Ectodermal cell (in vitro differentiated cells): ENCODE data around the gene STIMATE.

Experiments
- H3K27ac ChIP-seq: 2 replicates; pipeline ENCODE4 v1.7.0; 2013; ENCODE audit warnings: mild to moderate bottlenecking, low read depth, low read length; ENCODE audit not compliant: insufficient read depth, poor library complexity, severe bottlenecking
- H3K27me3 ChIP-seq: 2 replicates; pipeline ENCODE4 v1.7.0; 2013; ENCODE audit warnings: mild to moderate bottlenecking, low read length; ENCODE audit not compliant: insufficient read depth, control insufficient read depth, poor library complexity, severe bottlenecking
- H3K36me3 ChIP-seq: one replicate; pipeline ENCODE4 v1.7.0; 2013; ENCODE audit warnings: low read length; ENCODE audit not compliant: control insufficient read depth, insufficient read depth
- H3K4me1 ChIP-seq: one replicate; pipeline ENCODE4 v1.7.0; 2013; ENCODE audit warnings: low read length; ENCODE audit not compliant: control insufficient read depth, insufficient read depth
- H3K4me3 ChIP-seq: 2 replicates; pipeline ENCODE4 v1.7.0; 2013; ENCODE audit warnings: low read depth, low read length, control low read depth; ENCODE audit not compliant: insufficient read depth
- H3K9me3 ChIP-seq: 2 replicates; pipeline ENCODE4 v1.7.0; 2013; ENCODE audit warnings: mild to moderate bottlenecking, low read length, moderate library complexity; ENCODE audit not compliant: control insufficient read depth
- WGBS, 2 experiments: methylation state at CpG; one replicate each; pipeline ENCODE4 v1.1.7; 2013; ENCODE audit warnings: missing lambda C conversion rate in 2 of 2; 5-methylcytosine and 5-hydroxymethylcytosine counted together

Gene STIMATE

DNA sequence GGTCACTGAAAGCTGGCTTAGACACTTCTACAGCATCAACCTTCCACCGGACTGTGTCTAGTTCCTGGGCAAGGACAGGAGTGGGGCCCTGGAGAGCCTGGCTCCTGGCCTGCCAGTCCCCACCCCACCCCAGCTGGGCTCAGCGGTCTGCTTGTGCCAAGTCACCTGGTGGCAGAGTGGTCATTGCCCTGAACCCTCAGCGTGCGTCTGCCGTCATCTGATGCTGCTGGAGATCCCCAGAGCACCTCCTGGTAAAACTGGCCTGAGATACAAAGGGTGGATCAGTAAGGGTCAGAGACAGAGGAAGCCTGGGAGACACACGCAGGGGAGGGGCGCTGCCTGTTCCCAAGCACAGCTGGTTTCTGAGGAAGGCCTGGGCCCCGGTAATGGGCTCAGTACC is 83.5 kb downstream of the STIMATE start:
- Histone ChIP-seq H3K9me3 (no peaks in the 10 kb centered on the region), H3K27ac (no peak overlapping the region), H3K36me3 (no peaks in the 10 kb centered on the region), H3K27me3 (no peaks in the 10 kb centered on the region), H3K4me3 (no peak overlapping the region), H3K4me1 (peaks cover 1% of the 10 kb centered on the region)
- WGBS, 2 experiments, result 89 to 90% methylated on average over 8 of the region's 8 CpGs

DNA sequence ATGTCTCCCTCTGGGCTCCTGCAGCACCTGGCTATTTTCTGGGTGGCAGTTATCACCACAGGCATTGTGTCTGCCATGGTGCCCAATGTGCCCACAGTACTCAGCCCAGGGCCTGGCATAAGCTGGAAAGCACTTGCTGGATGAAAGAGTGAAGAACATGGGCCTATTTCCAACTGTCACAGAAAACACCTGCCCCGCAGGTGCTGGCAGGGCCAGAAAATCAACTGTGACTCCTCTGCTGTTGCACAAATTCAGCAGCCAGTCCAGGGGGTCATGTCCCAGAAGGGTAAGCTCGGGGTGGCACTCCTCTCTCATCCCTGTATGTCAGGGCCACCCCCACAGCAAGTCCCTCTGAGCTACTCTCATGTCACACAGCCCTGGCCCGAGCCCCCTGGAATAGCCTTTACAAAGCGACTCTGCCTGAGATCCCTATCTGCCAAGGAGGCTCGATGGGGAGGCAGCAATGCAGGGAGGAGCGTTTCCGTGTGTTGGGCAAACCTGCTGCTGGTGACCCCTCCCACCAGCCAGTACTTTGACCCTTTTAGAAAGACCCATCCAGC is 85.8 kb downstream of the STIMATE start:
- Histone ChIP-seq H3K4me1 (no peaks in the 10 kb centered on the region), H3K4me3 (no peak overlapping the region), H3K9me3 (no peaks in the 10 kb centered on the region), H3K27me3 (no peaks in the 10 kb centered on the region), H3K36me3 (no peaks in the 10 kb centered on the region), H3K27ac (no peak overlapping the region)
- 88 to 91% methylated on average over 7 of the region's 7 CpGs for WGBS, 2 experiments

DNA sequence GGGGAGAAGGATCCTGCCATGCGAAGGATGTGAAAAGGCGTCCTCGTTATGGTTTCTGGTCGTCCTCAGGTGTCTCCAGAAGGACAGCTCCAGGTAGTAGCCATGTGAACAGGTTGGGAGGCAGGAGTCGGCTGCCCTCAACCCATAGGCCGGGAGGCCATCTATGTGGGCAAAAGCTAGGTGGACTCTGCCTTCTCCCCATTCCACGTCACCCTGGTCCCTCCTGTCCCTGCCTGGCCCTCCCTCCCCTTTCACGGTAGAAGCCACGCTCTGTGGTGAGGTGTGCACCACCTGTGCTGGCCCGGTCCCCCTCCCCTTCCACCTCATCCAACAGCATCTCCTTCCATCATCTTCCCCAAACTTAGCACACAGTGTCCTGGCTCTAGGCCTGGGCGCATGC is 86.4 kb downstream of the STIMATE start:
- Histone ChIP-seq H3K9me3 (no peaks in the 10 kb centered on the region), H3K4me1 (no peaks in the 10 kb centered on the region), H3K36me3 (no peaks in the 10 kb centered on the region), H3K27ac (no peak overlapping the region), H3K27me3 (no peaks in the 10 kb centered on the region), H3K4me3 (no peak overlapping the region)
- WGBS, 2 experiments, result 93% methylated on average over 11 of the region's 11 CpGs

DNA sequence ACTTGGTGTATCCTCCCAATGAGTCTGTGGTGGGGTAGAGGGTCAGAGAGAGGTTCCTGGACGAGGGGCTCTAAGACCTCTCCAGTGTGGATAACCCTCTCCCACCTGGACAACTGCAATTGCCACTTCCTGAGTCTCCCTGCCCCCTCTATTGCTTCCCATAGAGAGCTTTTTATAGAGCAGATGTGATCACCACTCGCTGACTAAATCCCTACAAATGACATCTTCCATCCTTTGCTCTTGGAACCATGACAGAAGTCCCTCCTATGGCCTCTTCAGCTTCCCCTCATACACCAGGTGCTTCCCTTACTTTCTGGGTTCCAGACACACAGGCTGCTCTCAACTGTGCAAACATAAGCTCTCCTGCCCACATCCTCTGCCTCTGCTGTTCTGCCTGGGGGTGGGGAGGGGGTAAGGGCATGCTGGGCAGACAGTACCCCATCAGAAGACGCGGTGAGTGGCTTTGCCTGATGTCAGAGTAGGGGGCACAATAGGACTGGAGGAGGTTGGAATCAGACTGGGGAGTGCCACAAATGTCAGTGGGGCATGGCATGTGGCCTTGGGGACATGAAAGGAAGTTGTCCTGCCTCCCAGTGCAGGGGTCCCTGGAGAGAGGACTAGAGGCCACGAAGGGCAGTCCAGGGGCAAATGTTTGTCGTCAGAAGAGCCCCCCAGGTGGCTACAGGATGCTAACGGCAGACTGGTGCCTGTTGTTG is 87.5 kb downstream of the STIMATE start:
- Histone ChIP-seq H3K9me3 (no peaks in the 10 kb centered on the region), H3K4me3 (no peak overlapping the region), H3K36me3 (no peaks in the 10 kb centered on the region), H3K27me3 (no peaks in the 10 kb centered on the region), H3K4me1 (peaks cover 3% of the 10 kb centered on the region), H3K27ac (no peak overlapping the region)
- 89% methylated on average over 7 of the region's 7 CpGs for WGBS, 2 experiments

DNA sequence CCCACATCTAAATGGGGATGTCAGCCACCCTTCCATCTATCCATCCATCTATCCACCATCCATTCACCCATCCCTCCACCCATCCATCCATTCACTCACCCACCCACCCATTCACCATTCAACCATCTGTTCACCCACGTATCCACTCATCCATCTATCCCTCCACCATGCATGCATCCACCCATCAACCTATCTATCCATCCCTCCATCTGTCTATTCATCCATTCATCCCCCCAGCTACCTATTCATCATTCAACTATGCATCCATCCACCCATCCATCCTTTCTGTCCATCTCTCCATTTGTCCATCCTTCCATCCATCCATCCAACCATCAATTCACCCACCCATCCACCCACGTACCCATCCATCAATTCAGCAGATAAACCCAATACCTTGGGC is 88.2 kb downstream of the STIMATE start:
- WGBS, 2 experiments, result 81 to 82% methylated on average over 2 of the region's 2 CpGs
- no peaks in the 10 kb centered on the region for H3K36me3 ChIP-seq
- no peaks in the 10 kb centered on the region for H3K27me3 ChIP-seq
- H3K9me3 ChIP-seq, result no peaks in the 10 kb centered on the region
- peaks cover 3% of the 10 kb centered on the region for H3K4me1 ChIP-seq
- no peak overlapping the region for H3K27ac ChIP-seq
- H3K4me3 ChIP-seq, result no peak overlapping the region

DNA sequence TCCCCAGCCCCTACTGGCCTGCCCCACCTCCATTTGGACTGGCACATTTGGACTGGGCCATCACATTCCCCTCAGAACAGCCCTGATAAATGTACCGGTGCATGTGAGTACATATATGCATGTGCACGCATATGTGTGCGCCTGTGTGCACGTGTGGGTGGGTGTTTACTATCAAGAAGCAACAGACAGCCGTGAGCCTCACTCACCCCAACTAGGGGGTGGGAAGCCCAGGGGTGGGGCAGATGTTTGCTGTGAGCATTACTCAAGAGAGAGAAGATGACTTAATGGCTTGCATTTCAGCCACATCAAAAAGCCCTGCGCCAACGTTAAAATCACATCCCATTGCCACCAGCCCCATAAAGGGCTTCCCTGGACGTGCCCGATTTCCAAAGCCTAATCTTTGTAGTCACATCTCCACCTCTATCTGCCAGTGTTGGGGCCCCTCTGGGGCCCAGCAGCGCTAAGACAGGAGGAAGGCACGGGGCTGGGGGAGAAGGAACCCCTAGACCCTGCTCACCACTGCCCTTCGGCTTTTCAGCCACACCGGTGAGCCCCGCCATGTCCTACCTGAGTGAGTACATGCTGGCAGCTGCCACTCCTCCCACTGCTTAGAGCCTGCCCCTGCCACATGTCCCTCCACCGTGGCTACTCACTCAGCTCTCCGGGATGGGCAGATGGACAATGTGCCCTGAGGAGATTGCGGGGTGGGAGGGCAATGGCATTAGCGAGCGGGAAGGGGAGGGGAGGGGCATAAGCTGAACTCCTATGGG is 91.9 kb downstream of the STIMATE start:
- no peak overlapping the region for H3K27ac ChIP-seq
- WGBS, 2 experiments, result 84 to 89% methylated on average over 19 of the region's 19 CpGs
- no peaks in the 10 kb centered on the region for H3K27me3 ChIP-seq
- H3K4me1 ChIP-seq, result peaks cover 3% of the 10 kb centered on the region
- no peak overlapping the region for H3K4me3 ChIP-seq
- H3K9me3 ChIP-seq, result no peaks in the 10 kb centered on the region
- H3K36me3 ChIP-seq, result no peaks in the 10 kb centered on the region

DNA sequence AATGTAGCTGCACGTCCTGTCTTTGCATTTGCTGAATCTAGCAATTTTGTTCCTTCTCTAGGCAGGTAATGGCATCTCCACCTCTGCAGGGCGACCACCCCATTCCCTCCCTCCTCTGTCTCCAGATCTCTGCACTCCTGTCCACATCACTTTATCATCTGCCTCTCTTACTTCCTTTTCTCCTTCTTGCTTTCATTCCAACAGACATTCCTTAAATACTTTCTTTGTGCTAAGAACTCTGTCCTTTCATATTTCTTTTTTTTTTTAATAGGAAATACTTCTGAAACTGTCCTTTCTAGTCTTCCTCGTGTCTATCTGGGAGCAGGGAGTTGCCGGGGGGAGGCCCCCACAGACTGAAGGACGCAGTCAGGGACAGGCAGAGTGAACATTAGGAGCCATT is 95.5 kb downstream of the STIMATE start:
- WGBS, 2 experiments, result 91 to 95% methylated on average over 5 of the region's 5 CpGs
- H3K27me3 ChIP-seq, result no peaks in the 10 kb centered on the region
- no peak overlapping the region for H3K27ac ChIP-seq
- H3K9me3 ChIP-seq, result no peaks in the 10 kb centered on the region
- no peaks in the 10 kb centered on the region for H3K36me3 ChIP-seq
- H3K4me3 ChIP-seq, result no peak overlapping the region
- peaks cover 3% of the 10 kb centered on the region for H3K4me1 ChIP-seq

DNA sequence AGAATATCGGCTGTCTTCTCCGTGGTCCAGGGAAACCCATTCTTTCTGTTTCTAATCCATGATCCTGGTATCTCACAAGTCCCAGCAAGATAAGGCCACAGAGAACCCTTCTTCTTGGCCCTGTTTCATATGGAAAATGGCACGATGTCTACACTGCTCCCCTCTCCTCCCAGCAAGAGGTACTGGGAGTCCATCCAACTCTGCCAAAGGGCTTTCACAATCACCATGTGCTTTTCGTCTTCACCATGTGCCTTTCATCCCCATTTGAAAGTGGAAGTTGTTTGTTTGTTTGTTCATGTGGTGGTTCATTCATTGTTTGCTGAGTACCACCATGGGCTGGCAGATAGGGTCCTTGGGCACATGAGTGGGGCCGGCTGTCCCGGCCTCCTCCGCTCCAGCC is 97.3 kb downstream of the STIMATE start:
- Histone ChIP-seq H3K4me1 (no peaks in the 10 kb centered on the region), H3K9me3 (no peaks in the 10 kb centered on the region), H3K27ac (no peak overlapping the region), H3K27me3 (no peaks in the 10 kb centered on the region), H3K36me3 (no peaks in the 10 kb centered on the region), H3K4me3 (no peak overlapping the region)
- WGBS, 2 experiments, result 94% methylated on average over 7 of the region's 7 CpGs

DNA sequence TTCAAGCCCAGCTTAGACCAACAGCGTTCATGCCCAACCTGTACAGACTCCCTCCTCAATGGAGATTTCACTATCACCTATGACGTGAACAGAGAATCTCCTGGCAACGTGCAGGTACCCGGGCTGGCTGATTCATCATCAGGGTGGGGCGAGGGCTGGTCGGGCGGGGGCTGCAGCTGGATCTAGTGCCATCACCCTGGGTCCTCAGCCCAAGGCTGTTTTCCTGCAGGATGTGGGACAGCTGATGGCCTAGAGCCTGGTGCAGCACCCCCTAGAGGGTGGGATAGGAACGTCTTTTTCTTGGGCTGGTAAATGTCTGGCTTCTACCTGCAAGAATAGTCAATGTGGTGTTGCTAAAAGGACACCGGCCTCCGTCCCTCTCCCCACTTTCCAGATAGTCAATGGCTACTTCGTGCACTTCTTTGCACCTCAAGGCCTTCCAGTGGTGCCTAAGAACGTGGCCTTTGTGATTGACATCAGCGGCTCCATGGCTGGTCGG is 98.3 kb downstream of the STIMATE start:
- WGBS, 2 experiments, result 66% methylated on average over 14 of the region's 14 CpGs

DNA sequence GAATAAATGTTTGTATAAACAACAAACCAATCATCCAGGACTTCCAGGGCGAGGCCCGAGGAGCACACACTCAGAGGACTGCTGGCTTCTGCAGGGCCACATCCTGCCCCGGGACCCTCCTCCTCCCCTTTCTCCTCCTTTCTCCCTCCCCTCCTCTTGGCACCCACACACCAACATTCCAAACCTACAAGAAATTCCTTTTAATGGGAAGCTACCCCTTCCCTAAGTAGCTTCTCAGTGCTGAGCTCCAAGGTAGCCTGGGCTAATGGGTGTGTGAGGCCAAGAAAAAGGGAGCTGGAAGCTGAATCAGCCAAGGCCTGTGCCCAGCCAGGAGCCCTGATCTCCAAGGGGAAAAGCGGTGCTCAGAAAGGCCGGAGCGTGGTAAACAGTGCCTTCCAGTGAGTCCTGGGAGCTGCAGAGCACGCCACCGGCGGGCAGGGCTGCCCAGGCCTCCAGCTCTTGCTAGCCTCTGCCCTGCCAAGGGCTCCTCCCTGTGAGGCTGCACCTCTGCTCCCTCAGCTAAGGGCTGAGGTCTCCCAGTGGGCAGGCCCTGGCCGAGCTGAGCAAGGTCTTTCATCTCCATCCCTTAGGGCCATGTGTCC is 98.9 kb downstream of the STIMATE start:
- Histone ChIP-seq H3K4me1 (peaks cover 13% of the 10 kb centered on the region), H3K36me3 (no peaks in the 10 kb centered on the region)
- WGBS, 2 experiments, result 92 to 94% methylated on average over 10 of the region's 10 CpGs

More for the DNA sequence above, 98.3 kb downstream of the STIMATE start:
- H3K27me3 ChIP-seq, result no peaks in the 10 kb centered on the region
- no peak overlapping the region for H3K27ac ChIP-seq
- no peaks in the 10 kb centered on the region for H3K9me3 ChIP-seq
- H3K36me3 ChIP-seq, result no peaks in the 10 kb centered on the region
- H3K4me3 ChIP-seq, result no peak overlapping the region
- peaks cover 8% of the 10 kb centered on the region for H3K4me1 ChIP-seq

More for the DNA sequence above, 98.9 kb downstream of the STIMATE start:
- Histone ChIP-seq H3K27ac (no peak overlapping the region), H3K9me3 (no peaks in the 10 kb centered on the region), H3K27me3 (no peaks in the 10 kb centered on the region), H3K4me3 (no peak overlapping the region)
